ENCODE data around the gene OR2T1.
"Not testable (repeated sequence)": the region's sequence is repeated elsewhere in the genome, so short reads cannot be mapped to it uniquely, and the experiment has no call there.

- not testable (repeated sequence) for TF ChIP-seq ARNT (IDR thresholded peaks at IDR 0.05); SP1 (IDR thresholded peaks at IDR 0.05); ELF4 (IDR thresholded peaks at IDR 0.05); SUZ12 (IDR thresholded peaks at IDR 0.05); HDGF (IDR thresholded peaks at IDR 0.05; ENCODE audit: borderline replicate concordance); FOXM1 (IDR thresholded peaks at IDR 0.05; ENCODE audit: borderline replicate concordance); LEF1 (IDR thresholded peaks at IDR 0.05; ENCODE audit: borderline replicate concordance); ZNF384 (IDR thresholded peaks at IDR 0.05); NFRKB (IDR thresholded peaks at IDR 0.05); BHLHE40 (IDR thresholded peaks at IDR 0.05; ENCODE audit: borderline replicate concordance)
- TF ChIP-seq, protein P1, sequence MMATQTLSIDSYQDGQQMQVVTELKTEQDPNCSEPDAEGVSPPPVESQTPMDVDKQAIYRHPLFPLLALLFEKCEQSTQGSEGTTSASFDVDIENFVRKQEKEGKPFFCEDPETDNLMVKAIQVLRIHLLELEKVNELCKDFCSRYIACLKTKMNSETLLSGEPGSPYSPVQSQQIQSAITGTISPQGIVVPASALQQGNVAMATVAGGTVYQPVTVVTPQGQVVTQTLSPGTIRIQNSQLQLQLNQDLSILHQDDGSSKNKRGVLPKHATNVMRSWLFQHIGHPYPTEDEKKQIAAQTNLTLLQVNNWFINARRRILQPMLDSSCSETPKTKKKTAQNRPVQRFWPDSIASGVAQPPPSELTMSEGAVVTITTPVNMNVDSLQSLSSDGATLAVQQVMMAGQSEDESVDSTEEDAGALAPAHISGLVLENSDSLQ (IDR thresholded peaks at IDR 0.05) = not testable (repeated sequence)
These were observed 24.8 kb downstream of the OR2T1 start for GRCh38 chr1:248427526-248428191.

Measured in HEK293T (cell line).